Endothelial cell of umbilical vein (primary cell): ENCODE measurements around the gene NSFL1C. TPM values are rescaled to one million over a fixed set of nuclear protein-coding genes. Genes with fewer than 3 reads are reported as not detected.

ENCODE experiments used
- BruUV-seq: library from RNA; stranded (reverse); fragments of 400-500 nt; replicated peaks from 2 replicates; lab custom pipeline; 2021; lab: Mats Ljungman, UMichigan
- CTCF ChIA-PET: fragments of 300-600, 350-600 bp; sonication (Branson Sonifier 250); formaldehyde crosslinking; loops from one replicate; lab custom pipeline; 2021; ENCODE audit warnings: antibody characterized with exemption, inconsistent platforms; lab: Charles Lee
- POLR2A ChIA-PET: fragments of 300-600, 350-600 bp; sonication (Branson Sonifier 250); formaldehyde crosslinking; loops from one replicate; lab custom pipeline; 2021; ENCODE audit warnings: antibody characterized with exemption, inconsistent platforms; lab: Charles Lee
- DNase-seq: peaks from one replicate; pipeline ENCODE4 v3.0.0-alpha.2; 2011; ENCODE audit warnings: low read depth, low spot score
- FAIRE-seq: peaks from 2 replicates; lab custom pipeline; 2011; peaks lifted over from hg19 to GRCh38; lab: Jason Lieb, UNC
- H2AFZ ChIP-seq: 2 replicates; pipeline ENCODE4 v1.6.0; 2012; ENCODE audit warnings: low read depth, low read length, control low read depth, inconsistent platforms
- H3K27ac ChIP-seq: 2 replicates; pipeline ENCODE4 v1.5.1; 2011; ENCODE audit warnings: low read depth, mild to moderate bottlenecking, control low read depth, low read length, moderate library complexity; ENCODE audit not compliant: insufficient read depth
- H3K27me3 ChIP-seq, 2 experiments: 2 replicates each; pipeline versions ENCODE4 v1.6.0 to v1.6.1; 2011; ENCODE audit warnings: low read length in 2 of 2, mixed read lengths in 1 of 2; ENCODE audit not compliant: control insufficient read depth in 2 of 2, insufficient read depth in 2 of 2
- H3K36me3 ChIP-seq, 2 experiments: 2 replicates in 1 of 2; 3 replicates in 1 of 2; pipeline ENCODE4 v1.5.1; 2011; ENCODE audit warnings: low read length in 2 of 2, mild to moderate bottlenecking in 1 of 2, moderate library complexity in 1 of 2; ENCODE audit not compliant: control insufficient read depth in 2 of 2, insufficient read depth in 2 of 2; ENCODE audit errors: extremely low read depth in 1 of 2
- H3K4me1 ChIP-seq: 3 replicates; pipeline ENCODE4 v1.5.1; 2011; ENCODE audit warnings: mild to moderate bottlenecking, low read length; ENCODE audit not compliant: control insufficient read depth, insufficient read depth; ENCODE audit errors: extremely low read depth
- H3K4me2 ChIP-seq: 2 replicates; pipeline ENCODE4 v1.6.1; 2011; ENCODE audit warnings: low read length, control low read depth, mixed read lengths; ENCODE audit not compliant: insufficient read depth
- H3K4me3 ChIP-seq, 3 experiments: fragments of 200-600 bp in 1 of 3; sonication (generic), shearing (Covaris generic) in 1 of 3; replicated peaks in 1 of 3; 2 replicates each; pipeline ENCODE4 v1.5.1; 2011 to 2016; ENCODE audit warnings: control low read depth in 3 of 3, low read length in 3 of 3, mild to moderate bottlenecking in 2 of 3, inconsistent platforms in 1 of 3, low read depth in 1 of 3, moderate library complexity in 1 of 3; ENCODE audit not compliant: insufficient read depth in 1 of 3
- H3K79me2 ChIP-seq: 2 replicates; pipeline ENCODE4 v1.6.0; 2012; ENCODE audit warnings: low read length, inconsistent platforms; ENCODE audit not compliant: control insufficient read depth, insufficient read depth
- H3K9ac ChIP-seq: replicated peaks from 2 replicates; pipeline ENCODE3; 2011; ENCODE audit warnings: low read length, control low read depth; ENCODE audit not compliant: insufficient read depth; ENCODE audit errors: extremely low read depth
- H3K9me1 ChIP-seq: replicated peaks from 3 replicates; pipeline ENCODE4 v1.6.0; 2011; ENCODE audit warnings: mild to moderate bottlenecking, low read length; ENCODE audit not compliant: control insufficient read depth, insufficient read depth; ENCODE audit errors: extremely low read depth
- H3K9me3 ChIP-seq: replicated peaks from 2 replicates; pipeline ENCODE4 v1.5.1; 2012; ENCODE audit warnings: low read length, inconsistent platforms; ENCODE audit not compliant: control insufficient read depth, insufficient read depth
- H4K20me1 ChIP-seq: replicated peaks from 2 replicates; pipeline ENCODE3; 2011; ENCODE audit warnings: mild to moderate bottlenecking, low read length; ENCODE audit not compliant: control insufficient read depth, insufficient read depth; ENCODE audit errors: extremely low read depth
- EZH2 ChIP-seq: IDR thresholded peaks from 2 replicates; pipeline ENCODE4 v1.6.1; 2012; ENCODE audit warnings: borderline replicate concordance, low read depth, mild to moderate bottlenecking, moderate library complexity, low read length, inconsistent platforms; ENCODE audit not compliant: severe bottlenecking
- FOS ChIP-seq: IDR thresholded peaks from 2 replicates; pipeline ENCODE4 v1.6.1; 2011; ENCODE audit warnings: mild to moderate bottlenecking, low read length, moderate library complexity, borderline replicate concordance; ENCODE audit not compliant: insufficient read depth
- GATA2 ChIP-seq: IDR thresholded peaks from 2 replicates; pipeline ENCODE4 v1.7.0; 2011; ENCODE audit warnings: low read depth, mild to moderate bottlenecking, moderate library complexity, mixed read lengths, low read length; ENCODE audit not compliant: insufficient read length, insufficient read depth
- JUN ChIP-seq: IDR thresholded peaks from 2 replicates; pipeline ENCODE4 v1.6.1; 2011; ENCODE audit warnings: borderline replicate concordance, low read depth; ENCODE audit not compliant: insufficient read length, insufficient read depth
- MAX ChIP-seq: IDR thresholded peaks from 2 replicates; pipeline ENCODE4 v1.6.1; 2011; ENCODE audit not compliant: insufficient read depth, insufficient read length
- MYC ChIP-seq: IDR thresholded peaks from one replicate; pipeline ENCODE4 v1.6.1; 2011; ENCODE audit warnings: mild to moderate bottlenecking, low read depth, low read length
- POLR2A ChIP-seq: IDR thresholded peaks from 2 replicates; pipeline ENCODE4 v1.6.1; 2012; ENCODE audit warnings: low read depth, mild to moderate bottlenecking, control low read depth, low read length
- POLR2AphosphoS5 ChIP-seq: IDR thresholded peaks from 2 replicates; pipeline ENCODE4 v1.6.1; 2012; ENCODE audit warnings: low read depth, mild to moderate bottlenecking, control low read depth, low read length, moderate library complexity; ENCODE audit not compliant: insufficient read depth
- dilution Hi-C: fragments of 300-500 bp; cut with MboI; formaldehyde crosslinking; loops from one replicate; pipeline ENCODE4 v1.15.0; 2019; ENCODE audit warnings: low sequenced_read_pairs; ENCODE audit not compliant: extremely low pct_ligation_motif_present
- intact Hi-C: fragments of 100-400 bp; cut with micrococcal nuclease; formaldehyde crosslinking; loops from one replicate; pipeline ENCODE4 v1.10.0; 2022
- polyA plus RNA-seq, 4 experiments: library from polyadenylated mRNA; depleted of rRNA in 3 of 4; stranded (reverse) in 3 of 4; unstranded in 1 of 4; fragments of >200 nt; gene quantifications; 2 replicates each; pipeline versions ENCODE4 v1.2.1 to v1.2.3, GENCODE V29; 2011 to 2012; ENCODE audit warnings: missing spikeins in 1 of 4
- total RNA-seq: library from RNA; stranded (reverse); gene quantifications from 2 replicates; pipeline ENCODE4 v1.2.3, GENCODE V29; 2021

The NSFL1C gene
- total and polyA plus RNA-seq, 2 donors (not counting 3 experiments of a cell fraction or from before 2014, with no cell fraction given), result 27.3 to 95.7 TPM

GRCh38 chr20:1394686-1395085 is 72.0 kb downstream of the NSFL1C start:
- H3K4me3 ChIP-seq, result no peak overlapping the region
- peak overlapping the region; percentile 87 for H3K27ac ChIP-seq
- H3K9ac ChIP-seq, result no peak overlapping the region
- no peaks in the 10 kb centered on the region for H3K9me1 ChIP-seq
- no peaks in the 10 kb centered on the region for H4K20me1 ChIP-seq
- H3K4me2 ChIP-seq, result no peak overlapping the region
- DNase-seq, result no peak
- POLR2A ChIA-PET, result no interaction called here
- dilution Hi-C loops, result no loop called here
- FAIRE-seq, result no peak
- TF ChIP-seq POLR2A (no peak), MAX (no peak), MYC (no peak), JUN (no peak), FOS (no peak), POLR2AphosphoS5 (no peak)
- no peaks in the 10 kb centered on the region for H3K27me3 ChIP-seq
- H3K79me2 ChIP-seq, result peaks cover 39% of the 10 kb centered on the region
- intact Hi-C loops, result loop anchor here (5.0 kb wide), 1 partner anchor 167 kb away; the partner anchor contains the start of gene RAD21L1
- H2AFZ ChIP-seq, result no peak overlapping the region
- H3K36me3 ChIP-seq, result peaks cover 0 to 3% of the 10 kb centered on the region in 2 experiments
- H3K4me1 ChIP-seq, result peaks cover 64% of the 10 kb centered on the region
- peaks cover 4% of the 10 kb centered on the region for H3K9me3 ChIP-seq
- no TSS peak for BruUV-seq
- CTCF ChIA-PET, result interaction anchor here (1.9 to 2.7 kb wide), 2 partner anchors 42 to 43 kb away, joined by 4 to 15 read pairs; no protein-coding TSS in a partner anchor

- TSS peak; percentile 4 for BruUV-seq
- Histone ChIP-seq H3K4me1 (peaks cover 65% of the 10 kb centered on the region), H3K36me3 (peaks cover 0 to 4% of the 10 kb centered on the region in 2 experiments), H3K9ac (peak overlapping the region; percentile 59), H4K20me1 (peaks cover 3% of the 10 kb centered on the region), H3K79me2 (peaks cover 51% of the 10 kb centered on the region), H3K4me3 (peak overlapping the region in 1 of 3 experiments; percentile 55), H3K27ac (peak overlapping the region; percentile 90), H2AFZ (no peak overlapping the region), H3K27me3 (no peaks in the 10 kb centered on the region), H3K9me3 (peaks cover 4% of the 10 kb centered on the region), H3K9me1 (no peaks in the 10 kb centered on the region), H3K4me2 (peak overlapping the region; percentile 71)
- ChIA-PET CTCF (interaction anchor here (1.2 to 6.5 kb wide), 3 partner anchors 25 to 81 kb away, joined by 3 to 107 read pairs (median 18); no protein-coding TSS in a partner anchor), POLR2A (no interaction called here)
- dilution Hi-C loops, result no loop called here
- intact Hi-C loops, result loop anchor here (1.0 to 5.0 kb wide), 4 partner anchors 42 to 166 kb away; partner anchors contain the start of genes NSFL1C and RAD21L1
- TF ChIP-seq FOS (no peak), JUN (no peak), EZH2 (no peak), GATA2 (no peak), MAX (no peak), POLR2A (no peak), MYC (no peak)
- DNase-seq, result no peak
- no peak for FAIRE-seq
Observed at GRCh38 chr20:1393507-1393882, 73.2 kb downstream of the NSFL1C start.
